Measurements from ENCODE around the gene CAST. TPM values are rescaled to one million over a fixed set of nuclear protein-coding genes. Genes with fewer than 3 reads are reported as not detected.
A peak's percentile ranks its signal among the peaks of the same experiment; 100 is the strongest.

The CAST gene
- total RNA-seq, 1 donor from 2014 or later: 135 TPM

GRCh38 chr5:96668725-96669124 lies 6.5 kb downstream of the CAST start:
- peak; percentile 2 for TF ChIP-seq CTCF (conservative IDR thresholded peaks at IDR 0.05; ENCODE audit: low read depth, low read length)
- no peak for DNase-seq (ENCODE audit: low read depth)
- H3K4me3 ChIP-seq (ENCODE audit: low read depth, low read length): no peak overlapping the region

- no peak for DNase-seq (ENCODE audit: low read depth)
- TF ChIP-seq CTCF (conservative IDR thresholded peaks at IDR 0.05; ENCODE audit: low read depth, low read length): no peak
- H3K4me3 ChIP-seq (ENCODE audit: low read depth, low read length): no peak overlapping the region
These were observed 7.7 kb downstream of the CAST start for GRCh38 chr5:96669909-96670308.

GRCh38 chr5:96671441-96671840 lies 9.3 kb downstream of the CAST start:
- no peak overlapping the region for H3K4me3 ChIP-seq (ENCODE audit: low read depth, low read length)
- no peak for TF ChIP-seq CTCF (conservative IDR thresholded peaks at IDR 0.05; ENCODE audit: low read depth, low read length)
- DNase-seq (ENCODE audit: low read depth): no peak

GRCh38 chr5:96673127-96673526 lies 11.0 kb downstream of the CAST start:
- DNase-seq (ENCODE audit: low read depth): no peak
- H3K4me3 ChIP-seq (ENCODE audit: low read depth, low read length): no peak overlapping the region
- no peak for TF ChIP-seq CTCF (conservative IDR thresholded peaks at IDR 0.05; ENCODE audit: low read depth, low read length)

GRCh38 chr5:96675882-96676281 lies 13.7 kb downstream of the CAST start:
- DNase-seq (ENCODE audit: low read depth): no peak
- H3K4me3 ChIP-seq (ENCODE audit: low read depth, low read length): no peak overlapping the region
- TF ChIP-seq CTCF (conservative IDR thresholded peaks at IDR 0.05; ENCODE audit: low read depth, low read length): no peak

- TF ChIP-seq CTCF (conservative IDR thresholded peaks at IDR 0.05; ENCODE audit: low read depth, low read length): no peak
- no peak for DNase-seq (ENCODE audit: low read depth)
- H3K4me3 ChIP-seq (ENCODE audit: low read depth, low read length): no peak overlapping the region
These were observed 15.3 kb downstream of the CAST start for GRCh38 chr5:96677496-96677895.

GRCh38 chr5:96679293-96679692 lies 17.1 kb downstream of the CAST start:
- no peak overlapping the region for H3K4me3 ChIP-seq (ENCODE audit: low read depth, low read length)
- DNase-seq (ENCODE audit: low read depth): no peak
- no peak for TF ChIP-seq CTCF (conservative IDR thresholded peaks at IDR 0.05; ENCODE audit: low read depth, low read length)
